Endometrium (tissue), 2 donors: Measurements from ENCODE around the gene TXNRD2.
"Not testable (repeated sequence)": the region's sequence is repeated elsewhere in the genome, so short reads cannot be mapped to it uniquely, and the experiment has no call there.

ENCODE experiments used
- FAIRE-seq: peaks from 2 replicates; lab custom pipeline; 2012; peaks lifted over from hg19 to GRCh38; lab: Jason Lieb, UNC
- donor health status: control.
- donor health status: control.

TXNRD2 gene

GRCh38 chr22:19844377-19845053, 97.1 kb downstream of the TXNRD2 start:
- no peak for FAIRE-seq

DNA sequence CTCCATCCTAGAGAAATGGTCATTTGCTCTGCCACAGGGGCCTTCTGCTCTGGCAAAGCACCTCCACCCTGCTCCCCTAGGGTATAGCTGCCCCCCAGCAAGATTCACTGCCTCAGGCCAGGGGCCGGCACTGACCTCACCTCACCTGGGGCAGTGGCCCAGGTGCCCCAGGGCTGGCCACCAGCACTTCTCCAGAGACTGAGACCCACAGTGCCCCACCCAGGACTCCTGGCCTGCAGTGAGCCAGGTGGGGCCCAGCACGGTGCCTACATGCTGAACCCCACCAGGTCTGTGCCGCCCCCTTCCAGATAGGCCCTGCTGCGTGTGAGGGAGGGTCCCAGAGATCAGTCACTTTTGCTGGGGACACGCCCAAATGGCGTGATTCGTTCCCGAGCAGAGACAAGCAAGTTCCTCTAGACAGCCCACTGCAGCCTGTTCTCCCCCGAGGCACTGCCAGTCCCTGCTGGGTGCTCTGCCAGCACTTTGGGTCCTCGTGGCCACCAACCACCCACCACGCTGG, 97.7 kb downstream of the TXNRD2 start:
- no peak for FAIRE-seq

DNA sequence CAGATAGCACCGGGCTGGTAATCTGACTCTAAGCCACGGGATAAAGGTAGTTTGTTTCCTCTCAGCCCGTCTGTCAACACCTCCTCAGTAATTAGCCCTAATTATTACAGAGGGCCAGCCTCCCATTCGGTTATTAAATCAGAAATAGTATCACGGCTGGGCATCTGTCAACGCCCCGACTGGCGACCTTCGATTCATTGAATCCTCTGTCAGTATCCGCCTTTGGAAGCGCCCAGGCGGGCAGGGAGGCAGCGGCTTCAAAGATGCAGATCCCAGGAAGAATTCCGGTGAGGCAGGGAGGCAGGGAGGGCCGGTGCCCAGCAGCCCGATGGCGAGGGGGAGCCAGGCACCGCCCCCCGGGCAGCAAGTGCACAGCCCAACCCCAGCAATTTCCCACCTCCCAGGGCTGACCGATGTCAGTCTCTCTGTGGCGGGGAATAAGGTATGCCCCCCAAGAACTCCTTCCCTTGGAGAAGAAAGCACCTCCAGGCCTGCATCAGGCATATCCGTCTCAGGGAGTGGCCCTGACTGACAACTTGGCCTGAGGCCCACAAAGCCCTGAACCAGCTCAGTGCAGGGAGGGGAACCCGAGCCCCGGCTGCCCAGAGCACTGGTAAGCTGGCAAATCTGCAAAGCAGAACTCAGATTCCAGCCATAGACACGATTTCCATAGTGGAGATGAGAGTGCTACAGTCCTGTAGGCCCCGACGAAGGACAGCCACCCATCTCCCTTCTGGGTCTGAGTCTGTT, 98.3 kb downstream of the TXNRD2 start:
- FAIRE-seq: no peak

DNA sequence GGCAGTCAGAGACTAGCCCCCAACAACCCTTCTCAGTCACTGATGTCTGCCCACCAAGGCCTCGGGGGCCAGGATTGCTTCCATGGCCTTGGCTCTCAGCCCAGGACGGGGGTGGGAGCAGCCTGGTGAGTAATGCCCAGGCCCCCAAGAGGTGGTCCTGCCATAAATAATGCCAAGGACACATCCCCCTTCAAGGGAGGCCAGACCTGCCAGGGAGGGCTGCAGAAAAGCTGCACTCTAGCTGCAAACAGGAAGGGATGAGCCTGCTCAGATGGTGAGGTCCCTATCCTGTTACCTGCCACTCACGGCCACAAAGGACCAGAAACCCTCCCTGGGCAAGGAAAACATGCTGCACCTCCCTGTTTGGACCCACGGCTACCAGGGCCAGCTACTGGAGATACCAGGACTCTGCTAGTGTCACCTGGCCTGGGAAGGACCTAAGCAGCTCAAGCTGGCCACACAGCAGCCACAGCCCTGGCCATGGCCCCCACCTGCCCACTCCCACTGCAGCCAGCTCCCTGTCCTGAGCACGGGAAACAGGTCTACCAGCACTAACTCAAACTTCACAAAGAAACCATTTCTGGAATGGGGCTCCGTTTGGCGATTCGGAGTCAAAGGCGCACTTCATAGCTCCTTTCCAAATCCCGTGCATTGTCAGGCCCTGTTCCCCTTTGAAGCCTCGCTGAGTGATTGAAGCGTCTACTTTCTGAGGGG, 99.1 kb downstream of the TXNRD2 start:
- no peak for FAIRE-seq

- FAIRE-seq: no peak
Observed at GRCh38 chr22:19841641-19842392, 99.8 kb downstream of the TXNRD2 start.

GRCh38 chr22:19840955-19841640, 100.5 kb downstream of the TXNRD2 start:
- no peak for FAIRE-seq

DNA sequence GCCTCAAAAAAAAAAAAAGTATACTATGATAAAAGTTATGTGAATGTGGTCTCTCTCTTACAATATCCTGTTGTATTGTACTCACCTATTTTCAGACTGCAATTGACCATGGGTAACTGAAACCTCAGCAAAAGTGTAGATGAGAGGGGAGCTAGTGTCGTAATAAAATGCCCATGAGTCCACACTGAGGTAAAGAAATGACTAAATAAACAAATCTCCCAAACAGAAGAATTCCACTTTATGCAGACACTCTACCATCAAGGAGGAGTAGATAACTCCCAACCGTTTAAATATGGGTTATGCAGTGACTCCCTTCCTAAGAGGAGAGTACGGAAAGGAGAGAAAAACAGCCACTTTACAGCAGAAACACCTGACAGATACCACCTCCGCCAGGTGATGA, 101.6 kb downstream of the TXNRD2 start:
- no peak for FAIRE-seq

GRCh38 chr22:19837915-19838314, 103.7 kb downstream of the TXNRD2 start:
- no peak for FAIRE-seq

DNA sequence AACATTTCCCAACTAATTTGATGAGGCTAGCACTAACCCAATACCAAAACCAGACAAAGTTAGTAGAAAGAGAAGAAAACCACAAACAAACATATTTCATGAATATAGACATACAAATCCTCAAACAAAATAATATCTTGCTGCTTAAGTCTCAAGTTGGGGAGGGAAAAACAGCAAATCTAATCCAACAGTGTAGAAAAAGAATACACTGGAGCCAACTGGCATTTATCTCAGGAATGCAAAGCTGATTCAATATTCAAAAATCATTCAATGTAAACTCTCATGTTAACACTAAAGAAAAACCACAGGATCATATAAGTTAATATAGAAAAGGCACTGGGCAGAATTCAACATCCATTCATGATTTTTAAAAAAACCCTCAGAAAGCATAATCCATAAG, 105.1 kb downstream of the TXNRD2 start:
- no peak for FAIRE-seq

GRCh38 chr22:19834599-19834998, 107.0 kb downstream of the TXNRD2 start:
- no peak for FAIRE-seq

DNA sequence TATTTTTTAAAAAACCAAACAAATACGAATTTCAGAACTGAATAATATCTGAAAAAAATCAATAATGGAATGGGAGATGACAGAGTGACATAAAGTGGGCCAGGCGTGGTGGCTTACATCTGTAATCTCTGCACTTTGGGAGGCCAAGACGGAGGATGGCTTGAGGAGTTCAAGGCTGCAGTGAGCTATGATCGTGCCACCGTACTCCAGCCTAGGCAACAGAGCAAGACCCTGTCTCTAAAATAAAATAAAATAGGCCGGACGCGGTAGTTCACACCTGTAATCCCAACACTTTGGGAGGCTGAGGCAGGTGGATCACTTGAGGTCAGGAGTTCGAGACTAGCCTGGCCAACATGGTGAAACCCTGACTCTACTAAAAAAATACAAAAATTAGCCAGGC, 108.3 kb downstream of the TXNRD2 start:
- FAIRE-seq: not testable (repeated sequence)

DNA sequence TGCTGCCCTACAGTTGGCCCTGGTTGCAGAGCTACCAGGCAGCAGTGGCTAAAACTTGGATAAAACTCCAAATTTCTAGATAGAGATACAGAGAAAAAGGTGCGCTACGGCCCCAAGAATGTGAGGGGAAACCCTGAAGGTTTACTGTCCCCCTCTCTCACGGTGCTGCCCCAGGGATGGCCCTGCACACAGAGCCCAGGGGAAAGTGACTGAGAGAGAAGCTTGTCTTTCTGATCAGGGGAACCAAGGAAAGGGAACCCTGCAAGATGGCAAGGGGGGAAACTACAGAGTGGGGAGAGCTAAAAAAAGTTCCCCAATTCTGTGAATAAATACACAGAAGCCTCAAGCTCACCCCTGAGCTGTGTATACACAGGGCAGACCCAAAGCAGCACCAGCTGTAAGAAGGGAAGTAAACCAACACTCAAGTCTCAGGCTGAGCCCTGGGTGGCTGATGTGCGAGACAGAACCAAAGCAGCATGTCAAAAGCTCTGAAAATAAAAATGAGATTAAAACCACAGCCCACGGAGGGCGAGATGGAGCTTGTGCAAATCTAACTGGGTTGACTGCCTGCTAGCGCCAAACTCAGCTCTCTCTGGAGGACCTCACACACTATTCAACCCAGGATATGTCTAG, 109.0 kb downstream of the TXNRD2 start:
- no peak for FAIRE-seq

DNA sequence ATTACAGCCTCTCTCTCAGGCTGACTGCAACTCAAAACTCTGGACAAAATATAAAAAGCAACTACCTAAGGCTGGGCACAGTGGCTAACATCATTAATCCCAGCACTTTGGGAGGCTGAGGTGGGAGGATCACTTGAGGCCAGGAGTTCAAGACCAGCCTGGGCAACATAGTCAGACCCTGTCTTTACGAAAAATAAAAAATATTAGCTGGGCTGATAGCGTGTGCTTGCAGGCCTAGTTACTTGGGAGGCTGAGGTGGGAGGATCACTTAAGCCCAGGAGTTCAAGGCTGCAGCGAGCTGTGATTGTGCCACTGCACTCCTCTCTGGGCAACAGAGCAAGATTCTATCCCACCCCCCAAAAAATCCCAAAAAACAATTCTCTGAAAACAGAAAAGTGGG, 109.6 kb downstream of the TXNRD2 start:
- not testable (repeated sequence) for FAIRE-seq

- no peak for FAIRE-seq
Observed at GRCh38 chr22:19831016-19831415, 110.6 kb downstream of the TXNRD2 start.

DNA sequence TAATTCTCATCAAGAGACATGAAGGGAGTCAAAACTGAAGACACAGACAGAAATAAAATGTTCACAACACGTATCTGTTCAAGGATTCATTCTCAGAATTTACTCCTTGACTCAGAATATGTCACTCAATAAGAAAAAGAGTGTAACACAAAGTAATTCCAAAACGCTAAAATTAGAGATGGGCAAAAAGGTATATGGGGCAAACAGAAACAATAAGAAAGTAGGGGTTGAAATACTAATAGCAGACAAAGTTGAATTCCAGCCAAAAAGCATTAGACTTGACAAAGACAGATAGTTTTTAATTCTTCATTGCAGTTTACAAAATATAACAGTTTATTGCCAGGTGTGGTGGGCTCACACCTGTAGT, 113.6 kb downstream of the TXNRD2 start:
- no peak for FAIRE-seq

DNA sequence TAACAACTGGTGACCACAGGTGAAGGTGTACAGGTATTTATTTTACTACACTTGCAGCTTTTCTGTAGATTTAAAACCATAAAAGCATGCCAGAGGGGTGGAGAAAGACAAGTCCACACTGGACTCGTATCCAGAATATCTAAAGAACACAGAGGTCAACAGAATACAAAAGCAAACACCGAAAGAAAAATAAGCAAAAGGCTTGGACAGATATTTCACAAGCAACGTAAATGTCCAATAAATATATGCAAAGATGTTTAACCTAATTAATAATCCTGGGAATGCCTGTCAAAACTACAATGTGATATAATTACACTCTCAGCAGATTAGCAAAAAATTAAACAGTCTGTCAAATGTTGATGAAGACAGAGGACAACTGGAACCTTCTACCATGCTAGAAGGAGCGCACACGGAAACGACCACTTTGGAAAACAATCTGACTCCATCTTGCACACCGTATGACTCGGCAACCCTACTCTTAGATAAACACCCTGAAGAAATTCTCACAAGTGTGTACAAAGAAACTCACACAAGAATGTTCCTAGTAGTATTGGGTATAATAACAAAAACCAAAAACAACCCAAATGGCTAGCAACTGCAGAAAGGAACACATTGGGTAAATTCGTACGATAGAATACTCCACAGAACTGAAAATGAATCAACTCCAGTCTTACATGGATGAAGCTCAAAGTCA, 114.1 kb downstream of the TXNRD2 start:
- FAIRE-seq: no peak

- FAIRE-seq: no peak
Observed at GRCh38 chr22:19826619-19826950, 115.0 kb downstream of the TXNRD2 start.

DNA sequence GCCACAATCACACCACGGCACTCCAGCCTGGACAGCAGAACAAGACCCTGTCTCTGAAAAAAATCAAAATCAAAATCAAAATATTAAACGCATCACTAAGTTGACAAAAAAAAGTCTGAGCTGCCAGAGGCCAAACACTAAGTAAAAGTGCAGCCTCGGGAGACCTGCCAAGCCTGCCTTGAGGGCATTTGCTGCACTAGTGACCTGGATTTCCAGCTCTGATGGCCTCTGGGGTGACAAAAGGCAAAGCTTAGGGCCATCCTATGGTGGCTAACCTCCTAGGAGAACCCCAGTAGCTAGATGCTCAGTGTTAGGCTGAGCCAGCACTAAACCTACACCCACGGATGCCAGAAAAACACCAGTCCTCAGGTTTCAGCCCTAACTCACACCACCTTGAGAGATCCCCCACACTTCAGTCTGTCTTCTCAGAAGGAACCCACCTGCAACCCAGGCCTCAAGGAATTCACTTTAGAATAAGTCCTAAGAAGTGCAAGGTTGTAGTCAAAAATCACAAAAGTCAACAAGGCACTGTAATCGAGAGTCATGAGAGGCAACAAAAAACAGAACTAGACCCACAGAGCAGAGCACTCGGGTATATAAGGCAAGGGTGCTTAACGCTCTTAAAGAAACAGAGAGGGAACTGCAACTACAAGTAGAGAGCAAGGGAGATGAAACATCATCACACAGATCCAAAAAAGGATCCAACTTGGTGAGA, 115.6 kb downstream of the TXNRD2 start:
- FAIRE-seq: no peak
